ENCODE data around the gene CEP63. TPM values are rescaled to one million over a fixed set of nuclear protein-coding genes. Genes with fewer than 3 reads are reported as not detected.

CEP63 gene
- total and polyA plus RNA-seq, 2 experiments from 2014 or later: 15.1 to 53.9 TPM

Other genes with a start within 250 kb of the CEP63 start
- 84.2 and 94.8 TPM in 2 replicates for gene RYK, start 235.2 kb upstream of the CEP63 start, total RNA-seq (2014; rRNA removed; shearing (Covaris generic))
- 24.9 and 31.4 TPM in 2 replicates for gene RYK, start 235.2 kb upstream of the CEP63 start, polyA plus RNA-seq (2016; fragmentation: Nextera tagmentation; extraction: Ambion mirVana)
- gene AMOTL2, start 111.6 kb upstream of the CEP63 start, total RNA-seq (2014; rRNA removed; shearing (Covaris generic)): 96.2 and 102 TPM in 2 replicates
- 17.4 and 17.9 TPM in 2 replicates for gene AMOTL2, start 111.6 kb upstream of the CEP63 start, polyA plus RNA-seq (2016; fragmentation: Nextera tagmentation; extraction: Ambion mirVana)
- gene ANAPC13, start 72 bp upstream of the CEP63 start, total RNA-seq (2014; rRNA removed; shearing (Covaris generic)): 44.4 and 50.9 TPM in 2 replicates
- gene ANAPC13, start 72 bp upstream of the CEP63 start, polyA plus RNA-seq (2016; fragmentation: Nextera tagmentation; extraction: Ambion mirVana): 61.1 and 76.8 TPM in 2 replicates
- not detected in 2 replicates for gene KY, start 165.0 kb downstream of the CEP63 start, total RNA-seq (2014; rRNA removed; shearing (Covaris generic))
- gene KY, start 165.0 kb downstream of the CEP63 start, polyA plus RNA-seq (2016; fragmentation: Nextera tagmentation; extraction: Ambion mirVana): not detected in 2 replicates